ENCODE measurements around the gene GABRG3.

GABRG3 gene

DNA sequence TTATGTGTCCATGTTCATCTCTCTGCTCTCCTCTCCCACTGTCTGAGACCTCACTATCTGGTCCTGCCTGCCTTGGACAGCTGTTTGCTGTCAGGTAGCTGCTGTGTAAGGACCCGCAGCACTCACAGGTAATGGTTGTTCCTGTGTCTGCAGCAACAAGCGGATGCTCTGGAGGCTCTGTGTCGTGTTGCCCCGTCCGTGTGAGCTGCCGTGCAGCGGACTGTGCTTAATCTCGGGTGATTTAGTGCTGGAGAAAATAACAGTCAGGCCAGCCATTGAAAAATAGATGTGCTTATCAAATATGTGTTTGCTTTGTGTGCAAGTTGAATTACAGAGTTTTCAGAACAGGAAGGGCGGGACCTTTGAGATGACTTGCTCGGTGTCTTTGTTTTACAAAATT lies 121.4 kb downstream of the GABRG3 start:
- H3K9me3 ChIP-seq = no peaks in the 10 kb centered on the region
- H3K4me1 ChIP-seq (ENCODE audit: control insufficient read depth in 1 of 2, insufficient read depth in 1 of 2, low read depth in 1 of 2, low read length in 1 of 2) = no peaks in the 10 kb centered on the region
- H3K27ac ChIP-seq = no peak overlapping the region
- H3K27me3 ChIP-seq = no peaks in the 10 kb centered on the region
- no peaks in the 10 kb centered on the region for H3K36me3 ChIP-seq
- TF ChIP-seq, protein P1, sequence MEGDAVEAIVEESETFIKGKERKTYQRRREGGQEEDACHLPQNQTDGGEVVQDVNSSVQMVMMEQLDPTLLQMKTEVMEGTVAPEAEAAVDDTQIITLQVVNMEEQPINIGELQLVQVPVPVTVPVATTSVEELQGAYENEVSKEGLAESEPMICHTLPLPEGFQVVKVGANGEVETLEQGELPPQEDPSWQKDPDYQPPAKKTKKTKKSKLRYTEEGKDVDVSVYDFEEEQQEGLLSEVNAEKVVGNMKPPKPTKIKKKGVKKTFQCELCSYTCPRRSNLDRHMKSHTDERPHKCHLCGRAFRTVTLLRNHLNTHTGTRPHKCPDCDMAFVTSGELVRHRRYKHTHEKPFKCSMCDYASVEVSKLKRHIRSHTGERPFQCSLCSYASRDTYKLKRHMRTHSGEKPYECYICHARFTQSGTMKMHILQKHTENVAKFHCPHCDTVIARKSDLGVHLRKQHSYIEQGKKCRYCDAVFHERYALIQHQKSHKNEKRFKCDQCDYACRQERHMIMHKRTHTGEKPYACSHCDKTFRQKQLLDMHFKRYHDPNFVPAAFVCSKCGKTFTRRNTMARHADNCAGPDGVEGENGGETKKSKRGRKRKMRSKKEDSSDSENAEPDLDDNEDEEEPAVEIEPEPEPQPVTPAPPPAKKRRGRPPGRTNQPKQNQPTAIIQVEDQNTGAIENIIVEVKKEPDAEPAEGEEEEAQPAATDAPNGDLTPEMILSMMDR (IDR thresholded peaks at IDR 0.05) = no peak
- H3K4me3 ChIP-seq (ENCODE audit: low read depth in 1 of 2, low read length in 1 of 2) = no peak overlapping the region

DNA sequence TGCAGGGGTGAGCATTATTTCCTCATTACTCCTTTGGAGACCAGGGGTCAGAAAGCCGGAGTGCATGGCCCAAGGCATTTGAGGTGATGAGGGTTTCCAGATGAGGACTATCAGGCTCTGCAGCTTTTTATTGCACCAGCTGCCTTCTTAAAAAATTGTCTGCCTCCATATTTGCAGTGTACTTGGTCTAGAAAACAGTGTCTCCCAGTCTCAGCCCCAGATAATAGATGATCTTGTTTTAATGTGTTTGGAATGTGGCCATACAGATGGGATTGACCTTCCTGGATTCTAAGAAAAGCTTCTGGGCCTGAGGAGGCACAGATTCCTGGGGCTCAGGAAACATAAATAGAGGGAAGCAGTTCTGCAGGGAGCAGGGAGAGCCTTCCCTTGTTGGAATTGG lies 123.3 kb downstream of the GABRG3 start:
- Histone ChIP-seq H3K4me1 (ENCODE audit: control insufficient read depth in 1 of 2, insufficient read depth in 1 of 2, low read depth in 1 of 2, low read length in 1 of 2) (no peaks in the 10 kb centered on the region), H3K36me3 (no peaks in the 10 kb centered on the region), H3K27ac (no peak overlapping the region), H3K27me3 (no peaks in the 10 kb centered on the region), H3K9me3 (no peaks in the 10 kb centered on the region), H3K4me3 (ENCODE audit: low read depth in 1 of 2, low read length in 1 of 2) (no peak overlapping the region)
- TF ChIP-seq, protein P1 (IDR thresholded peaks at IDR 0.05) = no peak

DNA sequence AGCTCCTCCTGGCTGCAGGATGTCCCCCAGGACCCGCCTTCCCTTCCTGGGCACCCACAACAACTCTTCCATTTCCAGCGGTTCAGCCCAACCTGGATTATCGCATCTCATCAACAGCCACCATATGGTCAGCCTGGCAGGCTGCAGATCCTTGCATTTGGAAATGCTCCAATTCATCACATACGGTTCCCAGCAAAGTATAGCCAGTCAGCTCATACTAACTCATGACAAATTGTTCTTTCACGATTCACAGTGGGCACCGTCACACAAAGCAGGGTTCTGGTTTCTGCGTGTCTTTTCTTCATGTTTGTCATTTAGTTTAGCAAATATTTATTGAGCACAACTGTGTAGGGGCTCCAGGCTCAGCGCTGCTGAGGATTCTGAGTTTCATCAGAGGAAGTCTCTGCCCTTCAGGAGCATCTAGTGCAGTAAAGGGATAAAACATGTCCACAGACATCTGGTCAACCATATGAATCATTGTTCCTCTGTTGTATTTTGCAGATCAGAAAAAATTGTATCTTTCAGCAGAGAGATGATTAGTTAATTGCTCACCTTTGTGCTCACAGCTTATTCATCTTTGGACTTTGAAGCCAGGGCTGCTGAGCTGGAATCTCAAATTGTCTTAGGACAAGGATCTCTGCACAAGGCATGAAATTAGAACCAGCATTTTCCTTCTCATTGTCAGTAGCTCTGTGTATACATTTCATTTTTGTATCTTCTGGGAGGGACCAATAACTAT lies 125.1 kb downstream of the GABRG3 start:
- Histone ChIP-seq H3K4me3 (ENCODE audit: low read depth in 1 of 2, low read length in 1 of 2) (no peak overlapping the region), H3K9me3 (no peaks in the 10 kb centered on the region), H3K36me3 (no peaks in the 10 kb centered on the region), H3K27ac (no peak overlapping the region), H3K27me3 (no peaks in the 10 kb centered on the region), H3K4me1 (ENCODE audit: control insufficient read depth in 1 of 2, insufficient read depth in 1 of 2, low read depth in 1 of 2, low read length in 1 of 2) (no peaks in the 10 kb centered on the region)
- TF ChIP-seq, protein P1 (IDR thresholded peaks at IDR 0.05) = no peak

DNA sequence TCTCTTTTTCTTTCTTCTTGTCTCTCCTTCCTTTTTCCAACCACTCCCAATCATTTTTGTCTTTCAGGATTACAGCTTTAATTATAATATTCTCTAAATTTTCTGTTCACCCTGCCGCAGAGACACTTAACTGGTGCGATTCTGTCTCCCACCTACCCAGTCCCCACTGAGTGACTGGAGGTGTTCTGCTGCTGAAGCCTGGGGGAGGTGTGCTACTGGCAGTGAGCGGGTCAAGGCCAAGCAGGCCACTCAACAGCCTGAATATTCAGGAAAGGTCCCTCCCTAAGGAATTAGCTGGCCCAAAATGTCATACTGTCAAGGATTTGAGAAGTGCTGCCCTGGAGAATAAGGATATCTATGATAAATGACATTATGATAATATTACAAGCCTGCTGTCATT lies 126.5 kb downstream of the GABRG3 start:
- Histone ChIP-seq H3K36me3 (no peaks in the 10 kb centered on the region), H3K4me1 (ENCODE audit: control insufficient read depth in 1 of 2, insufficient read depth in 1 of 2, low read depth in 1 of 2, low read length in 1 of 2) (no peaks in the 10 kb centered on the region), H3K27me3 (no peaks in the 10 kb centered on the region), H3K4me3 (ENCODE audit: low read depth in 1 of 2, low read length in 1 of 2) (no peak overlapping the region), H3K9me3 (no peaks in the 10 kb centered on the region), H3K27ac (no peak overlapping the region)
- TF ChIP-seq, protein P1 (IDR thresholded peaks at IDR 0.05) = no peak

DNA sequence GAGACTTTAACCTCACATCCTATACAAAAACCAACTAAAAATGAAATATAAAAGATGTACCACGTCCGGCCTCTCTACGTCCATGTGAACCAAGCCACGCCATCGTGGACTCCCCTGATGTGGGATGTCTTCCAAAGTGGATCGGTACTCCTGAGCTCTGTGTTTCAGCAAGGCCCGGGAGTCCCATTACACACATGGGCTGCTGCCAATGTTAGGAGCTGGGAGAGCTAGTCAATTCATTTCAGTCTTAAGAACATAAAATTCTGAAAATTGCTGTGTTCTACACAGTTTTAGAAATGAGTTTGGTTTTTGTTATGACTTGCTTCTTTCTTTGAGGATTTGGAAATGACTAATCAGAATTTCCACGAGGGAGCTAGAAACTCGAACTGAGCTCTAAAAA lies 131.0 kb downstream of the GABRG3 start:
- Histone ChIP-seq H3K4me1 (ENCODE audit: control insufficient read depth in 1 of 2, insufficient read depth in 1 of 2, low read depth in 1 of 2, low read length in 1 of 2) (no peaks in the 10 kb centered on the region), H3K27me3 (no peaks in the 10 kb centered on the region), H3K36me3 (no peaks in the 10 kb centered on the region), H3K27ac (no peak overlapping the region), H3K9me3 (no peaks in the 10 kb centered on the region), H3K4me3 (ENCODE audit: low read depth in 1 of 2, low read length in 1 of 2) (no peak overlapping the region)
- TF ChIP-seq, protein P1 (IDR thresholded peaks at IDR 0.05) = no peak
